Stimulated activated CD8-positive, alpha-beta memory T cell treated with anti-CD3 and anti-CD28 coated beads, Interleukin-4, amount 100 ng/mL, for 24 hours (primary cell): ENCODE data around the gene STK11IP.

ENCODE experiments used
- DNase-seq: peaks from one replicate; pipeline ENCODE4 v3.0.0-alpha.2; 2020; ENCODE audit warnings: low read depth

Gene STK11IP

GRCh38 chr2:219563271-219563928, 34.3 kb upstream of the STK11IP start:
- DNase-seq: no peak

DNA sequence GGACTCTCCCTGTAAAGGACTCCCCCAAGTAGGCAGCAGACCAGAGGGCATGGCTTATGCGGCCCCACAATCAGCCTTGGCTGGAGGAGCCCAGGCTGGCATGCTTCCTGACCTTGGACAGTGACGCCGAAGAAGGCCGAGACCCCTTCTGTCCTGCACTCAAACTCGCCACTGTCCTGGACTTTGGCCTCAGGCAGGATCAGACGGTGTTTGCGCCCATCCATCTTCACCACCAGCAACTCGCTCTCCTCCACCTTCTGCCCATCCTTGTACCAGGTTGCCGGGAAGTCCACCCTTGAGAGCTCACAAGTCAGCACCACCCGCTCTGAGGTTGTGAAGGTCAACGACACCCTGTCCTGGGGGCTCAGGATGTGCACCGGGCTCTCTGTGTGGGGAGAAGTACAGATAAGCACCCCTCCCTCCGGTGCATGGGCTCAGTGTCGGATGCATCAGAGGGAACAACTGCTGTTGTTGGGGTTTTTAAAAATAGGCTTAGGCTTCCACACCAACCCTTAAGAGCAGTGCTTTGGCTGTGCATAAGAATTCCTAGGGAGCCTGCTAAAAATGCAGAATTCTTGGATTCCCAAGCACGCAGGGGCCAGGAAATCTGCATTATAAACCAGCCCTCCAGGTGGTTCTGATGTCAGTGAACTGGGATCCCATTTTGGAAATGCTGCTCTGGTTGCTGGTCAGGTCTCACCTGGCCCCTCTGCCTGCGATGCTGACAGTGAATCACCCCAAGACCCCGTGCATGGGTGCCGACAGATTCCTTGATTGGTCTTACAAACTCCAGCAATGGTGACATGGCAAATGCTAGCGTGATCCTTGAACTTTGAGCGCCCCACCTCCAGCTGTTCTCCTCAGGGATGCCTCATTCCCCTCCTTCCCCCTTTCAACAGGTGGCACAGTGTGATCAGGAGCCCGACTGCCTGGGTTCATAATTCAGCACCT, 32.3 kb upstream of the STK11IP start:
- DNase-seq: no peak

DNA sequence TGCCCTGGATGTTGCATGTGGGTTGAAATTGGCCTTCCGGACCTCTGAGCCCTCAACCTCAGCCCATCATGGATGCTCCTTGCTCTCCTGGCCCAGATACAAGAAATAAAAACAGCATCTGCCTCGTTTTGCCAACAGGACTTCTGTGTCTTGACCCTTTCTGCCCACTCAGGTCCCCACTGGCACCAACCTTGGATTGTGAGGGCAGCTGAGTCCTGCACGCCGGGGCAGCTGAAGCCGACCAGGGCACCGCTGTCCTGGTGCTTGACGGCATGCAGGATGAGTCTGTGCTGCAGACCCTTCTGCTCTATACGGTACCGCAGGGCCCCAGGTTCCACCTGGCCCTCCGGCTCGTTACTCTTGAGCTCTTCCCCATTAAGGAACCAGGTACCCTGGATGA, 31.0 kb upstream of the STK11IP start:
- DNase-seq: no peak

DNA sequence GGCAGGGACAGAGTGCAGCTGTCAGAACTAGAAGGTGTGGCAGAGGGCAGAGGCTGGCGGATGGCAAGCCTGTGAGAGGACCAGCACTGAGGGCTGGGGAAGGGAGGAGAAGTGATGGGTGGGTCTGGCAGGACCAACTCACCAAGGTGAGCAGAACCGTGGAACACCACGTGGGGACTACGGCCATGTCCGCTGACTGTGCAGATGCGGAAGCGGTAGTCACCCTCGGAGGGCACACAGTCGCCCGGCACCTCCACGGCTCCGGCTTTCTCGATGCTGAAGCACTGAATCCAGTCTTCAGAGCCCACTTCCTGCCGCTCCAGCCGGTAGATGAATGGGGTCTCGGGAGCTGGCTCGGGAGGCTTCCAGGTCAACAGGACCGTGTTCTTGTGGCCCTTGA, 30.5 kb upstream of the STK11IP start:
- DNase-seq: no peak

- no peak for DNase-seq
Measured at GRCh38 chr2:219567791-219568361, 29.8 kb upstream of the STK11IP start.

DNA sequence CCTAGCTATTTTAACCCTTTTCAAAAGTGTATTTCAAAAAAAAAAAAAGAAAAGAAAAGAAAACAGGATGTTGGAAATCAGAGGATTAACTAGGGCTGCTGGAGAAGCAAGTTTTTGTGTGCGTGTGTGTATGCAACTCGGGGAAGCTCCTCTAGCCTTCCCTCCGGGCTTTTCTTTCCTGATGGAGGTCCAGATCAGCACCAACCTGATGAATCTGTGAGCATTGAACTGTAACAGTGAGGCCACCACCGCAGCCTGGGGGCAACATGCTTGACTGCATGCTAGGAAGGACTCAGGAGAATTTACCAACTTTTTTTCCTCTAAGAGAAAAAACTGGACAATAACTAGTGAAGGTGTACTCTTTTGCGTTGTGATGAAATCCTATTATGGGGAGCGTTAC, 28.6 kb upstream of the STK11IP start:
- no peak for DNase-seq

DNA sequence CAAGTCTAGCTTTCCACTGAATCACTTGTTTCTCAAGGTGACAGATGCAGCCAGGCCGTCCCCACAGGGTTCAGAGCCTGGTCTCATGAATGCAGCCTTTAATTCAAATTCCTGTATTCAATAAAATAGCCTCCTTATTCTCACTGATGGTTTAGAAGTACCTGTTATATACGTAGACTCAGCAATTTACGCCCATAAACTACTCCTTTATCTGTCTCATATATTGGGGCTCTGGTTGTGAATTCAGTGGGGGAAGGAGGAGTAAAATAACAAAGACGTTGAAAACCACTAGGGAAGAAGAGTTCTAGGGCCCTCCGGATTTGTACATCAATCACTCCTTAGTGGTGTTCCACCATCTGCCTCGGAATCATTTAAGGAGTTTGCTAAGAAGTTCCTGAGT, 28.0 kb upstream of the STK11IP start:
- no peak for DNase-seq

DNA sequence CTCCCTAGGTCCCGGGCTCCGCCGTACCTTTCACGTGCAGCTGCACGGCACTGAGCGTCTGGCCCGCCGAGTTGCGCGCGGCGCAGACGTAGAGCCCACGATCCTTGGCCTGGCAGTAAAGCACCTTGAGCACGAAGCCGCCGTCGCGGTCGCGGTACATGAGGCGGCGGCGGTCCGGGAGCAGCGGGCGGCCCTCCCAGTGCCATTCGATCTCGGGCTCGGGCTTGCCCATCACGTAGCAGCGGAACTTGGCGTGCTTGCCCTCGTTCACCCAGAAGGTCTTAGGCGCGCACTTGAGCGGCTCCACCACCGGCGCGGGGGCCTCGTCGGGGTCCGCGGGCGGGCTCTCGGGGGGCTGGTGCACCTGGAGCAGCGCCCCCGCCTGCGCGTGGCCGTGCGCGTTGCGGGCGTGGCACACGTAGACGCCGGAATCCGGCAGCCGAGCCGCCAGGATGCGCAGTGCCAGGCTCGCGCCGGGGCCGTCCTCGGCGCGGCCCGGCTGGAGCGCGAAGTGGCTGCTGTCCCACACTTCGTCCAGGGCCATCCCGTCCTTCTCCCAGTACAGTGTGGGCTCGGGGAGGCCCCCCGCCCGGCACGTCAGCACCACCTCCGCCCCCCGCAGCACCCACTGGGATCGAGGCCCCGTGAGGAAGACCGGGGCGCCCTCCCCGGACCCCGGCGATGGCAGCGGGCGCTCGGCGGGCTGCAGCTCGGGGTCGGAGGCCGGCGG, 27.3 kb upstream of the STK11IP start:
- DNase-seq: no peak

DNA sequence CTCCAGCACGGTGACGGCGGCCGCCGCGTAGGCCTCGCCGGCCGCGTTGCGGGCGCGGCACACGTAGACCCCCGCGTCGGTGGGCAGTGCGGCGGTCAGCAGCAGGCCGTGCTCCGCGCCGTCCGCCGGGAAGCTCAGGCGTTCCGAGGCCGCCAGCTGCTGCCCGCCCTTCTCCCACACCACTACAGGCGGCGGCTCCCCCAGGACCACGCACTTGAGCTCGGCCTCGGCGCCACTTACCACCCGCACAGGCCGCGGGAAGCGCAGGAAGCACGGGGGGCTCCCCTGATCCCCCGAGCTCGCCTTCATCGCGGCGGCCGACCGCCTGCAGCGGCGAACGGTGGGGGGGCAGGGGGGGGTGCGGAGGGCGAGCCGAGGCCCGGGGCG, 26.7 kb upstream of the STK11IP start:
- DNase-seq: no peak

DNA sequence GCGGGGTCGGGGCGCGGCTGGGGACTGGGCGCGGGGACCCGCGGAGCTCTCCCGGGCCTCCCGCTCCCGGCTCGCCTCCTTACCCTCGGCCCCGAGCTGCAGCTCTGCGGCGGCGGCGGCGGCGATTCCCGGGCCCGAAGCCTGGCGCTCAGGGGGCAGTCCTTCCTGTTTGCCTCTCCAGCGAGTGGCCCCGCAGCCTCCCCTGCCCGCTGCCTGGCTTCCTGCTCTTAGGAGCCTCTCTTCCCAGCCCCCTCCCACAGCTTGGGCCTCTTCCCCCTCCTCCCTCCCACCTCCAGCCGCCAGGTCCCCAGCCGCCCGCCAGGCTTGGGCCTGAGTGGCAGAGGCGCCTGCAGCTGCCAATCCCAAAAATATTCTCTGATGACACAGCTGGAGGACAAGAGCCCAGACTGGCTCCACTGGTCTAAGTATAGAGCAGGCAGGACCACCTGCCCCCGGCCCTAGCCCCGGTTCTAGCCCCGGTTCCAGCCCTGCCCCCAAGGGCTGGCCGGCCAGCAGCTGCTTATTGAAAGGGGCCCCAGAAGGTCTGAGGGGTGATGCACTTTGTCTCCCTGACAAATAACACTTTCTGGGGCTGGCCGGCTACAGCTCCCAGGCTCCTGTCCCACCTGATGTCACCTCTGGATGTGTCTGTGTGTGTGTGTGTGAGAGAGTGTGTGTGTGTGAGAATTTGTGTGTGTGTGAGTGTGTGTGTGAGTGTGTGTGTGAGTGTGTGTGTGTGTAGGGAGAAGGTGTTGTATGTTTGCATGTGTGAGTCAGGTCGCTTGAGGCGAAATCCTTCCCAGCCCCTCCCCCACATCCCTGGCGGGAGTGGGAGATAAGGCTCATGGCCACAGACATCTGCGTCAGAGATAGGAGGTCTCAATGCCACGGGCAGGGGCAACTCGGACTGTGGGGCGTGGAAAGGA, 26.1 kb upstream of the STK11IP start, which contains the start of gene OBSL1:
Gene OBSL1 (minus strand): TSS at position 229 of the 926 bp plus-strand sequence. CDS start 307 bp downstream, outside the sequence.
- DNase-seq: no peak

DNA sequence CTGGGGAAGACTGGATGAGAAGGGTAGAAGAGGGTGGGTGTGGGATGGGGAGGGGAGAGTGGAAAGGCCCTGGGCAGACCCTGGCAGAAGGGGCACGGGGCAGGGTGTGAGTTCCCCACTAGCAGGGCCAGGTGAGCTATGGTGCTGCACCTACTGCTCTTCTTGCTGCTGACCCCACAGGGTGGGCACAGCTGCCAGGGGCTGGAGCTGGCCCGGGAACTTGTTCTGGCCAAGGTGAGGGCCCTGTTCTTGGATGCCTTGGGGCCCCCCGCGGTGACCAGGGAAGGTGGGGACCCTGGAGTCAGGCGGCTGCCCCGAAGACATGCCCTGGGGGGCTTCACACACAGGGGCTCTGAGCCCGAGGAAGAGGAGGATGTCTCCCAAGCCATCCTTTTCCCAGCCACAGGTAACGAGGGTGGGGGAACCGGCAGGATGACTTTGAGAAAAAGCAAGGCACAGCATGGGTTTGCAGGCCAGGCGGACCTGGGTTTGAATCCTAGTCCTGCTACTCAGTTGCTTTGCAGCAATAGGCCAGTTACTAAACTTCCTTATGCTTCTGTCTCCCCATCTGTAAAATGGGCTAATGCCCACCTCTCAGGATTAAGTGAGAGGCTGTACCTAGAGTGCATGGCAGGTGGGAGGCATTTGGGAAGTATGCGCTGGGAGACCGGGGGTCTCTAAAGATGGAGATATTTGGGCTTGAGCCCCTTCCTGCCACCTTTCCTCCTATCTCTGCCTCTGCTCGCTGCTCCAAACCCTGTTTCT, 25.2 kb upstream of the STK11IP start, which contains the start of gene INHA:
Gene INHA (plus strand): TSS at position 74 of the 765 bp plus-strand sequence. CDS start 65 bp downstream, at position 139.
- DNase-seq: no peak

GRCh38 chr2:219573166-219573565, 24.5 kb upstream of the STK11IP start:
- DNase-seq: no peak

GRCh38 chr2:219574484-219575311, 23.0 kb upstream of the STK11IP start:
- DNase-seq: no peak

- no peak for DNase-seq
Measured at GRCh38 chr2:219575566-219576504, 21.8 kb upstream of the STK11IP start.

DNA sequence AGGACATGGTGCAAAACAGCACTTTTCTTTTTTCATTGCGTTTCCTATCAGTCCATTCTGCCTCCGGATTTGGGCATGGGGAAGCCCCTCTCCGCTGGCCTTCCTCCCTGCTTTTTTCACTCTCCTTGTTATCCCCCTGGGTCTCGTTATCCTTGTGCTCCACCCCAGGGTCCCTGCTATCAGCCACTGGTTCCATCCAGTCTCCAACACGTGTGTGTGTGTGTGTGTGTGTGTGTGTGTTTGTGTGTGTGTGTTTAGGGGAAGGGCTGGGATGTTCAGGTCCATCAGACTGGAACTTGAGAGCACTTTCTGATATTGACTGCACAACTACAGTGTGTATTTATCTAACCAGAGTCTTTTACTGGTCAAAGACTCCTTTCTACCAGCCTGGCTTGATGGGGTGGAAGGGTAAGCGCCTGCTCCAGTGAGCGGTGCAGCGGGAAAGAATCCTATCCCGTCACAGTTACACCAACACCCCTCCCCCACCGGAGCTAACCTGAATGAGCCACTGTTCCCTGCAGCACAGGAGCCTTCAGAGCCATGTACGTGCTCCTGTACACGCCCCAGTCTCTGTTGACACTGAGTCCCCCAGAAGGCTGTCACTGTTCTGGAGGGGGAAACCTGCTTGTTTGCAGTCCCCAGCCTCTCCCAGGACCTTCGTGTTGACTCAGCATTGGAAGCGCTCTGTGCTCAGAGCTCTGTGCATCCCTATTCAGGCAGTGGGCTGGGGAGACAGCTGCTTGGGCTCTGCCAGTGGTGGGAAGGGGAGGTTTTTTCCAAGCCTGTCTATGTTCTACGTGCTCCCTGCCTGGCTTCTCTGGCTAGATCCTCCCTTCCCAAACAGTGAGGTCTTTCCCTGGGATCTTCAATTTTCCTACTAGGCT, 20.9 kb upstream of the STK11IP start:
- no peak for DNase-seq

DNA sequence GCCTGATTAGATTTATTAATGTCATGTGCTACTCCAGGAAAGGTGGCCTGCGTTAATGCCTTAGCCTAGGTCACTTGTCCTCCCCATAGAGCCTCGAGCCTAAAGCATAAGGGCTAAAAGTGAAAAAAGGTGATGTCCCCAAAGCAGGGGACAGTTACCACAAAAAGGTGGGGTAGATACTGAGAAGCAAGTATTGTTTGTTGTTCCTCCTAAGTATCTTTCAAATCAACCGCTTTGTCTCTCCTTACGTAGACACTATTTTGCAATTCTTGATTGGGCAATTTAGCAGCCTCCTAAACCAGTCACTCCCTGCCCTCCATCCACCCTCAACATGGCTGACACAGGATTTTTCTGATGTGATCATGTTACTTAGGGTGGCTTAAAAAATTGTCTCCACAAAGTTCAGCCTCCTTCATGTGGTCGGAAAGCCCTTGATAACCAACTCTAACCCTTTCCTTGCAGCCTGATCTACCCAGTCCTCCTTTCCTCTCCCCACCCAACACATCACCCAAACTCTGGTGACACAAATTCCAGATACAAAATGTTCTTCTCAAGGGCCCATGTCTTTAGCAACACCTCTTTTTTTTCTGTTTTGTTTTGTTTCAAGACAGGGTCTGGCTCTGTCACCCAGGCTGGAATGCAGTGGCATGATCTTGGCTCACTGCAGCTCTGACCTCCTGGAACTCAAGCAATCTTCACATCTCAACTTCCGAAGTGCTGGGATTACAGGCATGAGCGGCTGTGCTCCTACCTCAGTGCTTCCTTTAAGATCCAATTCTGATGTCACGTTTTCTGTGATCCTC, 18.6 kb upstream of the STK11IP start:
- no peak for DNase-seq
